Activated CD4-positive, alpha-beta memory T cell treated with anti-CD3 and anti-CD28 coated beads, Interleukin-2, amount 10 ng/mL, durations not matched to agents 7 days and 5 days (primary cell): ENCODE results near the gene SSNA1. TPM values are rescaled to one million over a fixed set of nuclear protein-coding genes. Genes with fewer than 3 reads are reported as not detected.

Experiments used
- CTCF ChIA-PET: fragments of 350-600 bp; sonication (Branson Sonifier 250); formaldehyde crosslinking; loops from one replicate; lab custom pipeline; 2021; ENCODE audit warnings: antibody characterized with exemption, inconsistent platforms; lab: Charles Lee
- POLR2A ChIA-PET: fragments of 350-600 bp; sonication (Branson Sonifier 250); formaldehyde crosslinking; loops from one replicate; lab custom pipeline; 2021; ENCODE audit warnings: antibody characterized with exemption; lab: Charles Lee
- DNase-seq: peaks from one replicate; pipeline ENCODE4 v3.0.0-alpha.2; 2020
- H3K27ac Mint-ChIP-seq: one replicate; pipeline ENCODE4 v1.8.0; 2021; ENCODE audit warnings: mild to moderate bottlenecking, mixed read lengths
- H3K27me3 Mint-ChIP-seq: one replicate; pipeline ENCODE4 v1.8.0; 2021; ENCODE audit warnings: mixed read lengths
- H3K36me3 Mint-ChIP-seq: one replicate; pipeline ENCODE4 v1.8.0; 2021; ENCODE audit warnings: low read depth, mixed read lengths
- H3K4me1 Mint-ChIP-seq: one replicate; pipeline ENCODE4 v1.8.0; 2021; ENCODE audit warnings: mixed read lengths
- H3K4me3 Mint-ChIP-seq: one replicate; pipeline ENCODE4 v1.8.0; 2021; ENCODE audit warnings: mild to moderate bottlenecking, mixed read lengths
- H3K9me3 Mint-ChIP-seq: one replicate; pipeline ENCODE4 v1.8.0; 2021; ENCODE audit warnings: mixed read lengths
- total RNA-seq, 2 experiments: library from RNA; stranded (reverse); gene quantifications; one replicate each; pipeline ENCODE4 v1.2.3, GENCODE V29; 2021

Gene SSNA1
- total RNA-seq, 2 experiments from 2014 or later, result 70.0 to 76.3 TPM

DNA sequence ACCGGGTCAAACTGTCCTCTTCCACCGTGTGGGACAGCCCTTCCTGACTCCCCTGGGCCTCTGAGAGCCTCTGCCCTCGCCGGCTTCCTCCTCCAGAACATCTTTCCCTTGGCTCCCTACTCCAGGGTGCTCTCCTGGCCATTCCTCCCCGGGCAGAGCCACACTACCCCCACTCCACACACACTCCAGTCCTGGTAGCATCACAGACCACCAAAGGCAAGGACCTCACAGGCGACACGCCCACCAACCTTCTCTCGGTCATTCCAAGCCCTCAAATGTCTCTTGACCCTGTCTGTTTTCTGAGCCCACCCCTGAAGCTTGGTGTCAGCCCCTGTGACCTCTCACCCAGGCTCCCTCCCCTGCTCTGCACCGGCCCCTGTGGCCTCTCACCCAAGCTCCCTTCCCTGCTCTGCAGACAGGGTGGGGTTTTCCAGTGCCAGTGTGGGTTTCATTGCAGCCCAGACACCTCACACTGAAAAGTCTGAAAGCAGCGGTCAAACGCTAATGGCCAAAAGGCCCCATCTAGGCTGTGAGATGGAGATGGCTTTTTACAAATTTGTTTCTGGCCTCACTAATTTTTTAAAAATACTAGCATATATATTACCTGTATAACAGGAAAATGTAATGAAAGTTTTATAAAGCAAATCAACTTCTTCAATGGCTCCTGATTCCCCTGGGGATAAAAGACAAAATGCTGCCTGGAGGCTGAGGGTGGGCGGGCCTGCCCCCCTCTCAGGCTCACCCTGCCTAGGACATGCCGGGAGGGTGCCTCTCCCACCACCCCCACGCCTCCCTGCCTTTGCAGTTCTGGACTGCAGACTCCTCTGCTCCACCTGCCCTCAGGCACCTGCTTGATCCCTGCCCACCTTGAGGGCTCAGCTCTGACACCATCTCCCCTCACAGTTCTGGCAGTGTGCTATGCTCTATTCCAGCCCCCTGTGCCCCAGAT lies 29.1 kb upstream of the SSNA1 start:
- POLR2A ChIA-PET, result no interaction called here
- Mint-ChIP-seq H3K27ac (no peak overlapping the region), H3K27me3 (peaks cover 28% of the 10 kb centered on the region), H3K9me3 (no peaks in the 10 kb centered on the region), H3K4me3 (no peak overlapping the region), H3K36me3 (no peaks in the 10 kb centered on the region), H3K4me1 (peaks cover 23% of the 10 kb centered on the region)
- no peak for DNase-seq
- CTCF ChIA-PET, result no interaction called here

DNA sequence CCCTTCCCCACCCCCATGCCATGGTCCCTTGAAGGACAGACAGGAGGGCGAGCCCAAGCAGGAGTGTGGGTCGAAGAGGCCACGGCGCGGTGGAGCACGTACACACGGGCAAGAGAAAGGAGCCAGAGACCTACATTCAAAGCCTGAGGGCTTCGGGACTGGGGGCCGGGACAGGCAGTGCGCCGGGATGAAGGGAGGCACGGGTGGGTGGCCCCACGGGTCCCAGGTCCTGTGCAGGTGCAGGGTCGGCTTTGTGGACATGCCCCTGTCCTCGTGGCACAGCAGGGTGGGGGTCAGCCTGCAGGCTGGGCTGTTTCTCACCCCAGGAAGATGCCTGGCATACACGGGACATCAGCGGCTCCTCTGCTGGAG lies 28.4 kb upstream of the SSNA1 start:
- POLR2A ChIA-PET, result no interaction called here
- H3K27me3 Mint-ChIP-seq, result peaks cover 28% of the 10 kb centered on the region

DNA sequence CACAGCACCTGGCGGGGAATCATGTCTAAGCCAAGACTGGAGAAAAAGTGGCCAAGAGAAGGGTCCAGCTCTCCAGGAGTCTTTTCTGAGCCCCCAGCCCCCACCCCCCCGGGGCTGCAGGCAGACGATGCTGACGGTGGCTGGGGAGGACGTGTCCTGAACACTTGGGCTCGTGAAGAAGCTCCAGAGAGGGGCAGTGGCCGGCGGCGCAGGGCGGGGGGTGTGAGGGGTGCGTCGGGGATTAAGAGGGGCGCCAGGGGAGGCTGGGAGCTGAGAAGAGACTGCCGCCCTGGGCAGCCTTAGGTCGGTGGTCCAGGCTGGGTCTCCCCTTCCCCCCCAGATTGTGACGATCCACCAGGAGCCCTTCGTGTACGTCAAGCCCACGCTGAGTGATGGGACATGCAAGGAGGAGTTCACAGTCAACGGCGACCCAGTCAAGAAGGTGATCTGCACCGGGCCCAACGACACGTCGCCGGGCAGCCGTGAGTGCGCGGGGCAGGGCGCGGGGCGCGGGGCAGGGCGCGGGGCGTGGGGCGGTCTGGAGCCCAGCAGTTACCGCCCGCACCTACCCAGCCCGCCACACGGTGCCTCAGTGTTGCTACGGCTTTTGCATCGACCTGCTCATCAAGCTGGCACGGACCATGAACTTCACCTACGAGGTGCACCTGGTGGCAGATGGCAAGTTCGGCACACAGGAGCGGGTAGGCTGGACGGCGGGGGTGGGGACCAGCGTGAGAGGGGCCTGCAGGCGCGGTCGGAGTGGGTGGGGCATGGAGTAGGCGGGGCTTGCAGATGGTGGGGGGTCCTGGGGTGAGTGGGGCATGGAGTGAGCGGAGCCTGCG lies 27.5 kb upstream of the SSNA1 start:
- CTCF ChIA-PET, result interaction anchor here (0.6 kb wide), 1 partner anchor 65 kb away, joined by 3 read pairs; no protein-coding TSS in a partner anchor
- Mint-ChIP-seq H3K4me1 (peaks cover 23% of the 10 kb centered on the region), H3K9me3 (no peaks in the 10 kb centered on the region), H3K36me3 (no peaks in the 10 kb centered on the region), H3K27me3 (peaks cover 26% of the 10 kb centered on the region), H3K4me3 (no peak overlapping the region), H3K27ac (no peak overlapping the region)
- POLR2A ChIA-PET, result no interaction called here
- no peak for DNase-seq

More for the DNA sequence above, 28.4 kb upstream of the SSNA1 start:
- Mint-ChIP-seq H3K27ac (no peak overlapping the region), H3K9me3 (no peaks in the 10 kb centered on the region), H3K4me3 (no peak overlapping the region), H3K4me1 (peaks cover 23% of the 10 kb centered on the region), H3K36me3 (no peaks in the 10 kb centered on the region)
- CTCF ChIA-PET, result interaction anchor here (0.6 kb wide), 1 partner anchor 64 kb away, joined by 3 read pairs; no protein-coding TSS in a partner anchor
- no peak for DNase-seq

DNA sequence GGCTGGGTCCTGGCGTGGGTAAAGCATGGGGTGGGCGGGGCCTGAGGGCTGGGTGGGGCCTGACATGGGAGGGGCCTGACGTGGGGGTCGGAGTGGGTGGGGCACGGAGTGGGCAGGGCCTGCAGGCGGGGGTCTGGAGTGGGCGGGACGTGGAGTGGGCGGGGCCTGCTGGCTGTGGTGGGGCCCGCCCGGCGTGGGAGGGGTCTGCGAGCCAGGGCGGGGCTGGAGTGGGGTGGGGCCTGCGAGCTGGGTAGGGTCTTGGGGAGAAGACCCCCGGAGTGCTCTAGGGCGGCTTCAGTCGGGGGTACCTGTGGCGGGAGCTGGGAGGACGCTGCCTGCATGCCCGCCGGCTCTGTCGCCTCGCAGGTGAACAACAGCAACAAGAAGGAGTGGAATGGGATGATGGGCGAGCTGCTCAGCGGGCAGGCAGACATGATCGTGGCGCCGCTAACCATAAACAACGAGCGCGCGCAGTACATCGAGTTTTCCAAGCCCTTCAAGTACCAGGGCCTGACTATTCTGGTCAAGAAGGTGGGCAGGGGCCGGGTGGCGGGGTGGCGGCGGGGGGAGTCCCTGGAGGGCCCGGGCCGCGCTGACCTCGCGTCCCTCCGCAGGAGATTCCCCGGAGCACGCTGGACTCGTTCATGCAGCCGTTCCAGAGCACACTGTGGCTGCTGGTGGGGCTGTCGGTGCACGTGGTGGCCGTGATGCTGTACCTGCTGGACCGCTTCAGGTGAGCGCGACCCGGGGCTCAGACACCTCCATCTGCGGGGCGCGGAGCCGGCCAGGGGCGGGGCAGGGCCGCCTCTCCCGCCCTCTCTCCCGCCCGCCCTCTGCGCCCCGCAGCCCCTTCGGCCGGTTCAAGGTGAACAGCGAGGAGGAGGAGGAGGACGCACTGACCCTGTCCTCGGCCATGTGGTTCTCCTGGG lies 26.7 kb upstream of the SSNA1 start:
- Mint-ChIP-seq H3K4me3 (no peak overlapping the region), H3K27me3 (peaks cover 29% of the 10 kb centered on the region)

DNA sequence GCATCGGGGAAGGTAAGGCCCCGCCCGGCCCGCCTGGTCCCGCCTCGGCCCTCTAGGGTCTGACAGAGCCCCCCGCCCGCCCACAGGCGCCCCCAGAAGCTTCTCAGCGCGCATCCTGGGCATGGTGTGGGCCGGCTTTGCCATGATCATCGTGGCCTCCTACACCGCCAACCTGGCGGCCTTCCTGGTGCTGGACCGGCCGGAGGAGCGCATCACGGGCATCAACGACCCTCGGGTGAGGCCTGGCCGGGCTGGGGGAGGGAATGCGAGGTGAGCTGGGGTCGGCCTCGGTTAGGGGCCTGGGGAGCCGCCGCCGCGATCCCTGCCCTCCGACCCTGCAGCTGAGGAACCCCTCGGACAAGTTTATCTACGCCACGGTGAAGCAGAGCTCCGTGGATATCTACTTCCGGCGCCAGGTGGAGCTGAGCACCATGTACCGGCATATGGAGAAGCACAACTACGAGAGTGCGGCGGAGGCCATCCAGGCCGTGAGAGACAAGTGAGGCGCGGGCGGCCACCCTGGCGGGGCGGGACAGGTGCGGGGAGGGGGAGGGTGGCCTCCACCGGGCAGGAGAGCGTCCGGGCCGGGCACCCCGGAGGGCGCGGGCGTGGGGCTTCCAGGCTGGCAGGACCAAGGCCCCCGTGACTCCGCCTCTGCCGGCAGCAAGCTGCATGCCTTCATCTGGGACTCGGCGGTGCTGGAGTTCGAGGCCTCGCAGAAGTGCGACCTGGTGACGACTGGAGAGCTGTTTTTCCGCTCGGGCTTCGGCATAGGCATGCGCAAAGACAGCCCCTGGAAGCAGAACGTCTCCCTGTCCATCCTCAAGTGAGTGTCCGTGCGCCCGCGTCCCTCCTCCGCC lies 25.7 kb upstream of the SSNA1 start:
- ChIA-PET POLR2A (no interaction called here), CTCF (no interaction called here)
- DNase-seq, result no peak
- Mint-ChIP-seq H3K4me3 (no peak overlapping the region), H3K4me1 (peaks cover 11% of the 10 kb centered on the region), H3K36me3 (no peaks in the 10 kb centered on the region), H3K27ac (no peak overlapping the region), H3K27me3 (peaks cover 32% of the 10 kb centered on the region), H3K9me3 (no peaks in the 10 kb centered on the region)

More for the DNA sequence above, 26.7 kb upstream of the SSNA1 start:
- no peaks in the 10 kb centered on the region for H3K9me3 Mint-ChIP-seq
- peaks cover 16% of the 10 kb centered on the region for H3K4me1 Mint-ChIP-seq
- ChIA-PET CTCF (no interaction called here), POLR2A (no interaction called here)
- no peak for DNase-seq
- H3K36me3 Mint-ChIP-seq, result no peaks in the 10 kb centered on the region
- no peak overlapping the region for H3K27ac Mint-ChIP-seq

DNA sequence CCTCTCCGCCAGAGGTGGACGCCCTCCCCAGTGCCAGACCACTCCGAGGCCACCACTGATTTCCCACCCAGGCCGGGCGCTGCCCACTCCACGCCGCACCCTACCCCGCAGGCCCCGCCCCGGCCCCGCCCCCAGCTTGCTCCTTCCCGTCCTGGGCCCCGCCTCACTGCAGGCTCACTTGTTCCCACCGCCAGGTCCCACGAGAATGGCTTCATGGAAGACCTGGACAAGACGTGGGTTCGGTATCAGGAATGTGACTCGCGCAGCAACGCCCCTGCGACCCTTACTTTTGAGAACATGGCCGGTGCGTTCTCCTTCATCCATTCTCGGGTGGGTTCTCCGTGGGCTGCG lies 25.1 kb upstream of the SSNA1 start:
- ChIA-PET POLR2A (no interaction called here), CTCF (no interaction called here)
- Mint-ChIP-seq H3K27me3 (peaks cover 27% of the 10 kb centered on the region), H3K27ac (no peak overlapping the region), H3K4me1 (peaks cover 6% of the 10 kb centered on the region), H3K4me3 (no peak overlapping the region), H3K36me3 (no peaks in the 10 kb centered on the region), H3K9me3 (no peaks in the 10 kb centered on the region)
- no peak for DNase-seq

DNA sequence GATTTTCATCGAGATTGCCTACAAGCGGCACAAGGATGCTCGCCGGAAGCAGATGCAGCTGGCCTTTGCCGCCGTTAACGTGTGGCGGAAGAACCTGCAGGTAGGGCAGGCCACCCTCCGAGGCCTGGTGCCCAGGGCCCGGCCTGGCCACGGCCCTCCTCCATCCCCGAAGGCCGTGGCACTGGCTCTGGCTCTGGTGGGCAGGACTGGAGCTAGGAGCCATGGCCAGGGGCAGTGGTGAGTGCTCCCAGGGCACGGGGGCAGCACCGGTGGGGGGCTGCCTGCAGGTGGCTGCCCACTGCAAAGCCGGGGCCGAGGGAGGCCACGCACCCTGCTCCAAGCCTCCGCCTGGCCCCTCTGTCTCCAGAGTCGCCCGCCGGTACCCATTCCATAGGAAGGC lies 24.7 kb upstream of the SSNA1 start:
- Mint-ChIP-seq H3K4me3 (no peak overlapping the region), H3K4me1 (peaks cover 7% of the 10 kb centered on the region), H3K36me3 (no peaks in the 10 kb centered on the region), H3K27ac (no peak overlapping the region), H3K27me3 (peaks cover 28% of the 10 kb centered on the region), H3K9me3 (no peaks in the 10 kb centered on the region)
- DNase-seq, result no peak
- ChIA-PET CTCF (no interaction called here), POLR2A (no interaction called here)

DNA sequence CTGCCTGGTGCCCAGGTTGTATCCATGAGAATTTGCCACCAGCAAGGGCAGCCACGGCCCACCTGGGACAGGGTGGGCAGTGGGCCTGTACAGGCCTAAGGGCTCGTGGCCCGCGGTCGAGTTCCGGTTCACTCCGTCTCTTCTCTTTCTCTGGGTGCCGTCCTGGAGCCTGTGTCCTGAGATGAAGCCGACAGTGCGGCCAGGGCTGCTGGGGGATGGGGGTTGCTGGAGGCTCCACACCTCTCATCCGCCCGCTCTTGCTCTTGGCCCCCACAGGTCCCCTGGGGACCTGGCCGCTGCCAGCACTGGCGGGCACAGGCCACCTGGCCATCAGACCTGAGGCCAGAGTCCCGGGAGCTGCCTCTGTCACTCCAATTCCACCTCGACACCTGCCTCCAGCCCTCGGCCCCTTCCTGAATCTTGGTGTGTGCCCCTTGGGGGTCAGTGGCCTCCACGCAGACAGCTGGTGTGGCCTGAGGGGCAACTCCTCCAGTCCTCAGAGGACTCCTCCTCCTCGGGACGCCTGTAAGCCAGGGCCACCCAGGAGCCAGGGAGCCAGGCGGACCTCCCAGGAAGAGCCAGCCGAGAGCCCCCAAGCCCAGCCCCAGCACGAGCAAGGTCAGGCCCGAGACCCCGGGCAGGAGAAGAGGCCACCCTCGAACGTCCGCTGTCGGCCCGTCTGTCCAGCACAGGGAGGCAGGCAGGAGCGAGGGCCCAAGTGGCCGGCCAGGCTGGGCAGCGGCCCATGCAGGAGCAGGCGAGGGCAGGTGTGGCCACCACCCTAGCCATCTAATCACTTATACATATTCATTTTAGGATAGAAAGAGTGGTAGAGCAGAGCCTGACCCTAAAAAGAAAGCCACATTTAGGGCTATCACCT lies 23.9 kb upstream of the SSNA1 start:
- ChIA-PET POLR2A (no interaction called here), CTCF (no interaction called here)
- no peaks in the 10 kb centered on the region for H3K9me3 Mint-ChIP-seq

DNA sequence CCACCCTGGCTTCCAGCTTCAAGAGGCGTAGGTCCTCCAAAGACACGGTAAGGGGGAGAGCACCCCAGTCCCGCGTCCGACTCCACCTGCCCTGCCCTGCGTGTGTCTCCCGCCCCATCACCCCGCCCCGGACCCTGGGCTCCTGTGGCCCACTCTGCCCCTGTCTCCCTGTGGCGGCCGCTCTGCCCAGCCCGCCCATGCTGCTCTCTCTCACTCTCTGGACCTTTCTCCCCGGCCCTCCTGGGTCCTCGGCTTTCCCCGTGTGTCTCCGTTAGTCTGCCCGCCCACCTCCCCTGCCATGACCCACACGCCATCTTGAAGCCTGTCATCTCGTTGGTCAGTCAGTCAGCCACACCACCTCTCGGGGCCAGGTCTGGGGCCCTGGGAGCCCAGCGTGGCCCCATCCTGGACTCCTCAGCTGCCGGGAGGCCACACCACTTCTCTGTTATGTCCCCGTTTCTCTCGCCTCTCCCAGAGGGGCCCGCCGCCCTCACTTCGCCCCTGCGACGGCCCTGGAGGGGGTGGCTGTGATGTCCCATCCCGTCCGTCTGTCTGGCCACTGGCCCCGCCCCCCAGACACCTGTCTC lies 23.1 kb upstream of the SSNA1 start:
- H3K27ac Mint-ChIP-seq, result no peak overlapping the region
- no peak for DNase-seq
- H3K4me1 Mint-ChIP-seq, result peaks cover 3% of the 10 kb centered on the region
- H3K4me3 Mint-ChIP-seq, result no peak overlapping the region
- no peaks in the 10 kb centered on the region for H3K9me3 Mint-ChIP-seq
- CTCF ChIA-PET, result no interaction called here
- POLR2A ChIA-PET, result no interaction called here
- H3K36me3 Mint-ChIP-seq, result no peaks in the 10 kb centered on the region
- H3K27me3 Mint-ChIP-seq, result peaks cover 24% of the 10 kb centered on the region

More for the DNA sequence above, 23.9 kb upstream of the SSNA1 start:
- DNase-seq, result no peak
- no peaks in the 10 kb centered on the region for H3K36me3 Mint-ChIP-seq
- H3K4me3 Mint-ChIP-seq, result no peak overlapping the region
- H3K4me1 Mint-ChIP-seq, result peaks cover 3% of the 10 kb centered on the region
- peaks cover 23% of the 10 kb centered on the region for H3K27me3 Mint-ChIP-seq
- H3K27ac Mint-ChIP-seq, result no peak overlapping the region

DNA sequence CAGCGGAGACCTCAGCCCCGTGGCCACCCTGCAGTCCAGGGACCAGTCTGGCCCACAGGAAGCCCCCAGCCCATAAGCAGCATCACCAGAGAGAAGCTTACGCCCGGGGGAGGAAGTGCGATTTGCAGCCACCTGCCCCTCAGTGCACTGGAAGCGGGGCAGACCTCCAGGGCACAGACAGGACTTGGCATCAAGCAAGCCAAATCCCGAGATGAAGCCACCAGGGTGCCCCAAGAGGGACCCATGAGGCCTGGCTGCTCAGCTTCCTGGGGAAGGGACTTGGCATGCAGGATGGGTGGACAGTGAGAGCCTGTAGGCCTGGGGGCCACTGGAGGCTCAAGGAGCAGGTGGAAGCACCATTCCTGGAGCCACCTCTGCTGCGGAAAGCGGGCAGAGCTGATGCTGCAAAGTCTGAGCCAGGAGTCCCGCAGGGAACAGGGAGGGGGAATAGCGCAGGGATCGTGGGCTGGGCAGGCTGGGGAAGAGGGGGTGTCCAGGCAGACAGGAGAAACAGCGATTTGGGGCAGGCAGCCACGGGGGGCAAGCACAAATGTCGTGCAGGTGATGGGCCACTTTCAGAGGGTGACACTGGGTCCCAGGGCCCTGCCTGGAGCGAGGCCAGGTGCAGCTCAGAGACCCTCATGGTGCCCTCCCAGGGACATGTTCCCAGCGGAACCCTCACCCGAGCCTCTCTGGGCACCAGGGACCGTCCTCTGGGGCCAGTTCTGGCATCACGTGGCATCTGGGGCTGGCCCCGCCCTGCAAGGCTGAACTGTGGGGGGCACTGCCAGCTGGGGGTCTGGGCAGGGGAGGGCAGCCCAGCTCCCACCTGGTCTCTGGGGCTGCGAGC lies 21.9 kb upstream of the SSNA1 start:
- Mint-ChIP-seq H3K27ac (no peak overlapping the region), H3K27me3 (peaks cover 35% of the 10 kb centered on the region), H3K9me3 (no peaks in the 10 kb centered on the region), H3K4me1 (peaks cover 3% of the 10 kb centered on the region), H3K36me3 (no peaks in the 10 kb centered on the region), H3K4me3 (no peak overlapping the region)
- ChIA-PET CTCF (no interaction called here), POLR2A (interaction anchor here (1.1 to 1.2 kb wide), 2 partner anchors 10 to 22 kb away, joined by 3 read pairs; partner anchors contain the start of gene SSNA1)
- DNase-seq, result no peak
